Stomach (tissue), 9 donors: ENCODE results near the gene ADCY10. TPM values are rescaled to one million over a fixed set of nuclear protein-coding genes. Genes with fewer than 3 reads are reported as not detected.
"Not testable (repeated sequence)": the region's sequence is repeated elsewhere in the genome, so short reads cannot be mapped to it uniquely, and the experiment has no call there.

ENCODE experiments used
- DNase-seq, 2 donors: peaks; one replicate each; pipeline versions ENCODE4 v3.0.0 to v3.0.0-alpha.2; 2013 to 2019
- H3K27ac ChIP-seq, 5 donors: fragments of 200-600 bp in 4 of 5; sonication (generic) in 4 of 5; one replicate each; pipeline ENCODE4 v1.5.1; 2013 to 2019; ENCODE audit warnings: mild to moderate bottlenecking in 1 of 5, moderate library complexity in 1 of 5
- H3K27me3 ChIP-seq, 3 donors: fragments of 200-600 bp; sonication (generic); one replicate each; pipeline ENCODE4 v1.5.1; 2017 to 2019; ENCODE audit warnings: mixed run types in 1 of 3
- H3K36me3 ChIP-seq, 4 donors: fragments of 200-600 bp; sonication (generic); 1 replicate in 3 of 4; 2 replicates in 1 of 4; pipeline ENCODE4 v1.5.1; 2016 to 2019
- H3K4me1 ChIP-seq, 4 donors: fragments of 200-600 bp; sonication (generic); one replicate each; pipeline ENCODE4 v1.5.1; 2016 to 2019
- H3K4me3 ChIP-seq, 4 donors: fragments of 200-600 bp; sonication (generic) in 3 of 4; one replicate each; pipeline ENCODE4 v1.5.1; 2016 to 2019; ENCODE audit warnings: mild to moderate bottlenecking in 1 of 4
- H3K9me3 ChIP-seq, 4 donors: fragments of 200-600 bp; sonication (generic); one replicate each; pipeline ENCODE4 v1.5.1; 2016 to 2019
- EP300 ChIP-seq: sonication (generic); formaldehyde crosslinking; IDR thresholded peaks from one replicate; pipeline ENCODE4 v1.6.1; 2017; ENCODE audit warnings: antibody characterized with exemption
- POLR2A ChIP-seq, 4 donors: fragments of 450-650 bp; IDR thresholded peaks; one replicate each; pipeline ENCODE4 v1.6.1; 2016; ENCODE audit warnings: antibody characterized with exemption in 4 of 4, control low read depth in 2 of 4, mild to moderate bottlenecking in 1 of 4, moderate library complexity in 1 of 4
- POLR2AphosphoS5 ChIP-seq, 3 donors: sonication (generic); formaldehyde crosslinking; IDR thresholded peaks; one replicate each; pipeline ENCODE4 v1.6.1; 2016; ENCODE audit warnings: antibody characterized with exemption in 3 of 3
- WGBS, 5 donors: extraction: QIAGEN DNeasy Blood & Tissue Kit in 3 of 5; methylation state at CpG; one replicate each; pipeline versions ENCODE4 v1.1.5 to v1.1.7; 2013 to 2018; 5-methylcytosine and 5-hydroxymethylcytosine counted together
- intact Hi-C: fragments of 100-400 bp; cut with DNase I; formaldehyde crosslinking; loops from one replicate; pipeline ENCODE4 v1.15.1; 2023; ENCODE audit warnings: low total_unique reads
- polyA plus RNA-seq, 3 donors: library from polyadenylated mRNA; stranded (reverse); fragments of 200-250 nt; gene quantifications; one replicate each; pipeline ENCODE4 v1.2.3, GENCODE V29; 2013
- total RNA-seq, 5 donors: library from RNA; depleted of rRNA; stranded (reverse); fragments of >200 nt; gene quantifications; one replicate each; pipeline versions ENCODE4 v1.1.0 to v1.2.3, GENCODE V29; 2014 to 2016
- TF ChIP-seq, protein P1 (sequence below), 7 experiments: fragments of 450-650 bp in 4 of 7; fragments of 200-600 bp in 3 of 7; sonication (generic) in 3 of 7; IDR thresholded peaks; one replicate each; pipeline ENCODE4 v1.5.1; 2016 to 2019; ENCODE audit warnings: antibody characterized with exemption in 7 of 7, control low read depth in 2 of 7, mild to moderate bottlenecking in 1 of 7
- donor health status: healthy with polysubstance abuse.
- donor health status: Bipolar disorder and iron deficiency.
- donor health status: healthy.

Gene ADCY10
- total and polyA plus RNA-seq, 8 donors = 0.60 TPM; not detected in 7

DNA sequence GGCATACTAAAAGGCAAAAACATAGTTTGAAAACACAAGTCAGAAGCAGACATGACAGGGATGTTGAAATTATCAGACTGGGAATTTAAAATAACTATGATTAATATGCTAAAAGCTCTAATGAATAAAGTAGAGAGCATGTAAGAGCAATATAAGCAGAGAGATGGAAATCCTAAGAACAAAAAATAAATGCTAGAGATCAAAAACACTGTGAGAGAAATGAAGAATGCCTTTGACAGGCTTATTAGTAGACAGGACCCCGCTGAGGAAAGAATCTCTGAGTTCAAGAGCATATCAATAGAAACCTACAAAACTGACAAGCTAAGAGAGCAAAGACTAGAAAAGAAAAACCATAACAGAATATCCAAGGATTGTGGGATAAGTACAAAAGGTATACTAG is 98.3 kb downstream of the ADCY10 start:
- H3K9me3 ChIP-seq = peaks cover 0 to 17% (median 12%) of the 10 kb centered on the region in 4 donors
- no peaks in the 10 kb centered on the region for H3K27me3 ChIP-seq
- no peak overlapping the region for H3K27ac ChIP-seq
- 86 to 100% (median 95%) methylated on average over 1 of the region's 1 CpG for WGBS, 5 donors
- no peak overlapping the region for H3K4me3 ChIP-seq
- intact Hi-C loops = no loop called here
- H3K4me1 ChIP-seq = peaks cover 6 to 18% (median 15%) of the 10 kb centered on the region in 4 donors
- DNase-seq = no peak
- H3K36me3 ChIP-seq = no peaks in the 10 kb centered on the region
- TF ChIP-seq POLR2AphosphoS5 (IDR thresholded peaks at IDR 0.05) (no peak), POLR2A (IDR thresholded peaks at IDR 0.05) (no peak), EP300 (no peak)
- TF ChIP-seq, protein P1, sequence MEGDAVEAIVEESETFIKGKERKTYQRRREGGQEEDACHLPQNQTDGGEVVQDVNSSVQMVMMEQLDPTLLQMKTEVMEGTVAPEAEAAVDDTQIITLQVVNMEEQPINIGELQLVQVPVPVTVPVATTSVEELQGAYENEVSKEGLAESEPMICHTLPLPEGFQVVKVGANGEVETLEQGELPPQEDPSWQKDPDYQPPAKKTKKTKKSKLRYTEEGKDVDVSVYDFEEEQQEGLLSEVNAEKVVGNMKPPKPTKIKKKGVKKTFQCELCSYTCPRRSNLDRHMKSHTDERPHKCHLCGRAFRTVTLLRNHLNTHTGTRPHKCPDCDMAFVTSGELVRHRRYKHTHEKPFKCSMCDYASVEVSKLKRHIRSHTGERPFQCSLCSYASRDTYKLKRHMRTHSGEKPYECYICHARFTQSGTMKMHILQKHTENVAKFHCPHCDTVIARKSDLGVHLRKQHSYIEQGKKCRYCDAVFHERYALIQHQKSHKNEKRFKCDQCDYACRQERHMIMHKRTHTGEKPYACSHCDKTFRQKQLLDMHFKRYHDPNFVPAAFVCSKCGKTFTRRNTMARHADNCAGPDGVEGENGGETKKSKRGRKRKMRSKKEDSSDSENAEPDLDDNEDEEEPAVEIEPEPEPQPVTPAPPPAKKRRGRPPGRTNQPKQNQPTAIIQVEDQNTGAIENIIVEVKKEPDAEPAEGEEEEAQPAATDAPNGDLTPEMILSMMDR (IDR thresholded peaks at IDR 0.05) = no peak

DNA sequence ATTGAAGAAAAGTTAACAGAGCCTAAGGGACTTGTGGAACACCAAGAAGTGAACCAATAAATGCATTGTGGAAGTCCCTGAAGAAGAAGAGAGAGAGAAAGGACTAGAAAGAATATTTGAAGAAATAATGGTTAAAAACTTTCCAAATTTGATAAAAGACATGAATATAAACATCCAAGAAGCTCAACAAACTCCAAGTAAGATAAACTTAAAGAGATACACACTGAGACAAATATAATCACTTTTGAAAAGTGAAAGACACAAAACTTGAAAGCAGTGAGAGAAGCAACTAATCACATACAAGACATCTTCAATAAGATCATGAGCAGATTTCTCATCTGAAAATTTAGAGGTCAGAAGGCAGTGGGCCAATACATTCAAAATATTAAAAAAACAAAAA is 101.0 kb downstream of the ADCY10 start:
- Histone ChIP-seq H3K4me1 (peaks cover 0 to 6% (median 0%) of the 10 kb centered on the region in 4 donors), H3K36me3 (no peaks in the 10 kb centered on the region), H3K9me3 (peaks cover 0 to 17% (median 12%) of the 10 kb centered on the region in 4 donors), H3K27ac (no peak overlapping the region), H3K4me3 (no peak overlapping the region), H3K27me3 (no peaks in the 10 kb centered on the region)
- DNase-seq = no peak
- intact Hi-C loops = no loop called here
- TF ChIP-seq EP300 (no peak), POLR2AphosphoS5 (IDR thresholded peaks at IDR 0.05) (no peak), POLR2A (IDR thresholded peaks at IDR 0.05) (no peak)
- TF ChIP-seq, protein P1 (IDR thresholded peaks at IDR 0.05) = no peak

DNA sequence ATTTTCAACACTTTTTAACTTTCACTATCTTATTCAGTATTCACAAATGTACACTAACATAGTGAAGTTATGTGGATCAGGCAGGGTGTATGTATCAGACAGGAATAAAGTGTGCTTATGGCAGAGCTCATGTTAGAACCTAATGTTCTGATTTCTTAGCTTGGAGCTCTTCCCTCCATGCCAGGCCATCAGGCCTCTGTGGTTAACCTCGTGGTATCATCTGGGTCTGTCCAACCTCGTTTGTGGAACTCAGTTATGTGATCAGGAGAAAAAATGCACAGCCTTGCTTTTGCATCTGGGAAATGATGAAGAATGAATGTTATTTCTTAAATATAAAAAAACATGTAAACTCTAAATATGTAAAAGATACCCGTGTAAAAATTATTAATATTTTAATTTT is 105.2 kb downstream of the ADCY10 start:
- Histone ChIP-seq H3K9me3 (peaks cover 0 to 5% (median 0%) of the 10 kb centered on the region in 4 donors), H3K27ac (no peak overlapping the region), H3K36me3 (no peaks in the 10 kb centered on the region), H3K4me1 (peaks cover under 1 to 13% (median 4%) of the 10 kb centered on the region in 4 donors), H3K4me3 (no peak overlapping the region), H3K27me3 (no peaks in the 10 kb centered on the region)
- WGBS, 5 donors = 61 to 70% (median 66%) methylated on average over 3 of the region's 3 CpGs
- DNase-seq = no peak
- TF ChIP-seq POLR2A (IDR thresholded peaks at IDR 0.05) (no peak), EP300 (no peak), POLR2AphosphoS5 (IDR thresholded peaks at IDR 0.05) (no peak)
- TF ChIP-seq, protein P1 (IDR thresholded peaks at IDR 0.05) = no peak
- intact Hi-C loops = no loop called here

DNA sequence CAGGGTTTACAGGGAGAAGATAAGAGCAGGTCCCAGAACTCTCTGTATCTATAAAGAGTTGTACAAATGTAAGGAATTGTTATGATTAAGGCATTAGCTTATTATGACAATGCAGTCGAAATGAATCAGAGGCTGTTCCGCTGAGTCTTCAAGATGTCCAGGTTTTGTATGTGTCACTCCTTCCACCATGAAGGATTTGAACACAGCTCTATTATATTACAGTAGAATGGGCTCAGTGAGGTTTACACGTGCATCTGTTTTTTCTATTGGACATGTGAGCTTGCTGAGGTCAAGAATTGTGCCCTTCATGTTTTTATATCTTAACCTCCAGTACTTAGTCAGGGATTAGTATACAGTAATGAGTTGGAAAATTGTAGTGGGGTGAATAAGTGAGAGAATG is 105.8 kb downstream of the ADCY10 start:
- no peaks in the 10 kb centered on the region for H3K36me3 ChIP-seq
- H3K27me3 ChIP-seq = no peaks in the 10 kb centered on the region
- H3K27ac ChIP-seq = no peak overlapping the region
- H3K4me3 ChIP-seq = no peak overlapping the region
- 80 to 90% (median 83%) methylated on average over 3 of the region's 3 CpGs for WGBS, 5 donors
- no peak for TF ChIP-seq EP300
- no peak for TF ChIP-seq POLR2AphosphoS5 (IDR thresholded peaks at IDR 0.05)
- no peak for TF ChIP-seq POLR2A (IDR thresholded peaks at IDR 0.05)
- TF ChIP-seq, protein P1 (IDR thresholded peaks at IDR 0.05) = no peak
- intact Hi-C loops = no loop called here
- DNase-seq = no peak
- H3K4me1 ChIP-seq = peaks cover 6 to 19% (median 8%) of the 10 kb centered on the region in 4 donors
- H3K9me3 ChIP-seq = peaks cover 0 to 5% (median 0%) of the 10 kb centered on the region in 4 donors

DNA sequence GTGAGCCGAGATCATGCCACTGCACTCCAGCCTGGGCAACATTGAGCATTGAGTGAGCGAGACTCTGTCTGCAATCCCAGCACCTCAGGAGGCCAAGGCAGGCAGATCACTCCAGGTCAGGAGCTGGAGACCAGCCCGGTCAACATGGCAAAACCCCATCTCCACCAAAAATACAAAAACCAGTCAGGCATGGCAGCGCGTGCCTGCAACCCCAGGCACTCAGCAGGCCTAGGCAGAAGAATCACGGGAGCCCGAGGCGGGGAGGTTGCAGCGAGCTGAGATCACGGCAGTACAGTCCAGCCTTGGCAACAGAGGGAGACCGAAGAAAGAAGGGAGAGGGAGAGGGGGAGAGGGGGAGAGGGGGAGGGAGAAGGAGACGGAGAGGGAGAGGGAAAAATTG is 107.3 kb downstream of the ADCY10 start:
- 90 to 98% (median 96%) methylated on average over 11 to 12 of the region's 12 CpGs for WGBS, 5 donors
- H3K4me1 ChIP-seq = peaks cover 8 to 22% (median 9%) of the 10 kb centered on the region in 4 donors
- H3K9me3 ChIP-seq, H3K27me3 ChIP-seq, DNase-seq, H3K27ac ChIP-seq, H3K36me3 ChIP-seq, H3K4me3 ChIP-seq, intact Hi-C loops: not testable (repeated sequence)

DNA sequence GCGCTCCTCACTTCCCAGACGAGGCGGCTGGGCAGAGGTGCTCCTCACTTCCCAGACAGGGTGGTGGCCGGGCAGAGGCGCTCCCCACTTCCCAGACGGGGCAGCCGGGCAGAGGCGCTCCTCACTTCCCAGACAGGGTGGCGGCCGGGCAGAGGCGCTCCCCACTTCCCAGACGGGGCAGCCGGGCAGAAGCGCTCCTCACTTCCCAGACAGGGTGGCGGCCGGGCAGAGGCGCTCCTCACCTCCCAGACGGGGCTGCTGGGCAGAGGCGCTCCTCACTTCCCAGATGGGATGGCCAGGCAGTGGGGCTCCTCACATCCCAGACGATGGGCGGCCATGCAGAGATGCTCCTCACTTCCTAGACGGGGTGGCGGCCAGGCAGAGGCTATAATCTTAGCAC is 107.7 kb downstream of the ADCY10 start:
- H3K27ac ChIP-seq, H3K27me3 ChIP-seq, H3K9me3 ChIP-seq, DNase-seq, H3K4me3 ChIP-seq, H3K36me3 ChIP-seq, intact Hi-C loops: not testable (repeated sequence)
- peaks cover 8 to 22% (median 9%) of the 10 kb centered on the region in 4 donors for H3K4me1 ChIP-seq
- WGBS, 5 donors = 91 to 100% (median 95%) methylated on average over 6 to 23 of the region's 23 CpGs
